Retinal pigment epithelial cell (primary cell): ENCODE measurements around the gene SEPTIN1.

Experiments used
- DNase-seq: peaks from one replicate; pipeline ENCODE4 v3.0.0-alpha.2; 2010; ENCODE audit warnings: low read depth
- H3K4me3 ChIP-seq: 2 replicates; pipeline ENCODE4 v1.5.1; 2011; ENCODE audit warnings: mild to moderate bottlenecking, low read length, control low read depth, moderate library complexity
- TF ChIP-seq, protein P1 (sequence below): conservative IDR thresholded peaks from 2 replicates; pipeline ENCODE4 v1.5.1; 2011; ENCODE audit warnings: low read depth, low read length, control low read depth, inconsistent platforms

Gene SEPTIN1, protein sequence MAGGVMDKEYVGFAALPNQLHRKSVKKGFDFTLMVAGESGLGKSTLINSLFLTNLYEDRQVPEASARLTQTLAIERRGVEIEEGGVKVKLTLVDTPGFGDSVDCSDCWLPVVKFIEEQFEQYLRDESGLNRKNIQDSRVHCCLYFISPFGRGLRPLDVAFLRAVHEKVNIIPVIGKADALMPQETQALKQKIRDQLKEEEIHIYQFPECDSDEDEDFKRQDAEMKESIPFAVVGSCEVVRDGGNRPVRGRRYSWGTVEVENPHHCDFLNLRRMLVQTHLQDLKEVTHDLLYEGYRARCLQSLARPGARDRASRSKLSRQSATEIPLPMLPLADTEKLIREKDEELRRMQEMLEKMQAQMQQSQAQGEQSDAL

DNA sequence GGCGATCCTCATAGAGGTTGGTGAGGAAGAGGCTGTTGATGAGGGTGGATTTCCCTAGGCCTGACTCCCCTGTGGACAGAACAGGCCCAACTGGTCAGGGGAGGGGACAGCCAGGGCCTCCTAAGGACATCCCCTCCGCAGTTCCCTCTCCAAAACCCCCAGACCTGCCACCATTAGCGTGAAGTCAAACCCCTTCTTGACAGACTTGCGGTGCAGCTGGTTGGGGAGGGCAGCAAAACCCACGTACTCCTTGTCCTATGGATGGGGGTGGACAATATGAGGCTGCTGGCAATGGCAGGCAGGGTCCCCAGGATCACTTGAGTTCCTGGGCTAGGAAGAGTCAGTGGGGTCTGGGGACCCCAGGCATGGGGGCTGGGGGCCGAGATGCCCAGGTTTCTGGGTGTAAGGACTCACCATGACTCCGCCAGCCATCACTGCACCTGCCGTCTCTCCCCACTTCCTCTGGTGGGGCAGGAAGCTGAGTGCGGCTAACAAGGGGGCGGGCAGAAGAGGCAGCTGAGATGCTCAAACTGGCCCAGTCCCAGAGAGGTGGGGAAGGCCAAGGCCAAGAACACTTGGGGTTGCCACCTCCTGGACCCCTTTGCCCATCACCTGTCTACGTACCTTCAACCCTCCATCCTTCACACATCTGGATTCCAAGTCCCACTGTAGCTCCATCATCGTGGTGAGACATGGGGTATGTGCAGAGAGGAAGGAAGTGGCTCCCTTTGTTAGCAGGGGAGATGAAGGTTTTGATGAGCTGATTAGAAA is at the start of gene SEPTIN1:
SEPTIN1 (minus strand) TSS at position 451 of the 771 bp plus-strand sequence; CDS start at position 432, 19 bp downstream.
- TF ChIP-seq, protein P1, sequence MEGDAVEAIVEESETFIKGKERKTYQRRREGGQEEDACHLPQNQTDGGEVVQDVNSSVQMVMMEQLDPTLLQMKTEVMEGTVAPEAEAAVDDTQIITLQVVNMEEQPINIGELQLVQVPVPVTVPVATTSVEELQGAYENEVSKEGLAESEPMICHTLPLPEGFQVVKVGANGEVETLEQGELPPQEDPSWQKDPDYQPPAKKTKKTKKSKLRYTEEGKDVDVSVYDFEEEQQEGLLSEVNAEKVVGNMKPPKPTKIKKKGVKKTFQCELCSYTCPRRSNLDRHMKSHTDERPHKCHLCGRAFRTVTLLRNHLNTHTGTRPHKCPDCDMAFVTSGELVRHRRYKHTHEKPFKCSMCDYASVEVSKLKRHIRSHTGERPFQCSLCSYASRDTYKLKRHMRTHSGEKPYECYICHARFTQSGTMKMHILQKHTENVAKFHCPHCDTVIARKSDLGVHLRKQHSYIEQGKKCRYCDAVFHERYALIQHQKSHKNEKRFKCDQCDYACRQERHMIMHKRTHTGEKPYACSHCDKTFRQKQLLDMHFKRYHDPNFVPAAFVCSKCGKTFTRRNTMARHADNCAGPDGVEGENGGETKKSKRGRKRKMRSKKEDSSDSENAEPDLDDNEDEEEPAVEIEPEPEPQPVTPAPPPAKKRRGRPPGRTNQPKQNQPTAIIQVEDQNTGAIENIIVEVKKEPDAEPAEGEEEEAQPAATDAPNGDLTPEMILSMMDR, result no peak
- DNase-seq, result no peak
- H3K4me3 ChIP-seq, result no peak within 1 kb of the TSS

DNA sequence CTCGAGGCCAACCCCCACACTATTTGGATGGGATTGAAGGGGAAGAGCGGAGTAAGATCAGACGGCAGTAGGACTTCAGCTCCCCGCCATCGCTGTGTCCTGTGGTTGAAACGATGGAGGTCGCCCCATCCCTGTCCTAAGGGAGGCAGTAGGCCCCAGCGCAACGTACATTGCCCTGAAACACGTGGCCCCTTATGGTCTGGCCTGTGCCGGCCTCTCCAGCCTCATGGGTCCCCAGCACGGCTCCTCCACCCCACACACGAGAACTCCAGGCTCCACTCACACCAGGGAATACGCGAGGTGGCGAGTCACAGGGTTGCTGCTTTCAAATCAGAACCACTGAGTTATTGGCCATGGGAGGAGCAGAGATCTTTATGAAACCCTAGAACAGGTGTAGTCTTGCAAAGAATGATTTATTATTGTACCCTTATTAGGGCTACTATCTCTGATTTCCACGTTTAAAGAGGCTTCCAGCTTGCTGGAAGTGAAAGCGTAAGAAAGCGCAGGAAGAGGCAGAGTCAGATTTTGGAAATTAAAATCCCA is 48.1 kb upstream of the SEPTIN1 start:
- H3K4me3 ChIP-seq, result no peak overlapping the region
- TF ChIP-seq, protein P1, result no peak
- no peak for DNase-seq

DNA sequence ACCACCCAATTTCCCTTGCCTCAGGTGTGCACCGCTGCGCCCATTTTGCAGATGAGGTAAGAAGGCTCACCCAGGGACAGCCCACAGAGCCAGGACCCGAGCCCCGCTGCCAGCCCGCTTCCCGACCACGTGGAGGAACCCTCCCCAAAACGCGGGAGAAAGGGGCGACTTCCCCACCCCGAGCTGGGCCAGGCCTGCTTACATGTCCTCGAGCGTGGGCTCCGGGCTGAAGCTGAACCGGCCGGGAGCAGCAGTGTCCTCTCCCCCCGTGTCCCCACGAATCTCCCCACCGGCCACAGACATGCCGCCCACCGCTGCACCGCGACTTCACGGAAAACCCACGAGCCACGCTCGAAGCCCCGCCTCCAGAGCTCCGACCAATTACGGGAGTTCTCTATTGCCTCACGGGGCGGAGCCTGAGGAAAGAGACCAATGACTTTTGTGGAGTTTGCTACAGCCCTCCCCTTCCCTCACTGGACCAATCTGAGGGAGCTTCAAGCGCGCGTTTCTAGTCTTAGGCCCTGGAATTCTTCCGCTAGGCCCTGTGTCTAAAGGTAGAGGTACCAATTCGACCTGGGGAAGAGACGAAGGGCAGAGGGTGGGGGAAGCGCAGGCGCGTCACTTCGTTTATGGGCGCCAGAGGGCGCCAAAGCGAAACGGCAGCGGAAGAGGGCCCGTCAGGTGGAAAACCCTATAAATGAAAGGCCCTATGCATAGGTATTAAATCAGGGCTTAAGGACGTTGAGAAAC is 47.5 kb upstream of the SEPTIN1 start, which contains the start of gene DCTPP1:
DCTPP1 (minus strand) TSS at position 353 of the 750 bp plus-strand sequence; CDS start at position 303, 50 bp downstream.
- DNase-seq, result peak; percentile 98
- TF ChIP-seq, protein P1, result peak; percentile 91
- H3K4me3 ChIP-seq, result peak within 1 kb of the TSS; percentile 68

DNA sequence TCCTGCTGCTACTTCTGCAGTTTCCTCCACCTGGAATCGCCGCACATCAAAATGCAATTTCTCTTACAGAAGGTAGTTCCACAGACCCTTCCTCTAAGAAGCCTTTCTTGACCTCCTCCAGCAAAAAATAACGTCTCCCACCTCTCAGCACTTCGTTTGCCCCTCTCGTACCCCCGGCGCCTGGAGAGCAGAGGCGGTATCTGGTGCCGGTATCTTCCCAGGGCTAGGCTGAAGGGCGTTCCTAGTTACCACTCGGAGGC is 47.0 kb upstream of the SEPTIN1 start:
- TF ChIP-seq, protein P1, result no peak
- H3K4me3 ChIP-seq, result peak overlapping the region; percentile 68
- DNase-seq, result no peak

DNA sequence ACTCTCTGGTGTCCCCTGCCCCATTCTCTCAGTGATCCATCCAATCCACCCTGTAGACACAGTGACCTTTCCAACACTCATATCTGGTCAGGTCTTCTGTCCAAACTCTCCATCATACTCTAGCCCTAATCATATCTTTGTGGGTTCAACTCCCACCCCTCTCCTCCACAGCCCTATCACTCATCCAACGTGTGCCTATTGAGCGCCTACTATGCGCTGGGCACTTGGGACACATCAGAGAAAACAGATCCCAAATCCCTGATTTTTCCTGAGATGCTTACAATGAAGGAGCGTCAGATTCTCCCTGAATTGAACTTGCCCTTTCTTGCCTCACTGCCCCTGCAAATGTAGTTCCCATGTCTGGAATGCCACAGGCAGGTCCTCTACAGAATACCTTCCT is 45.7 kb upstream of the SEPTIN1 start:
- no peak for DNase-seq
- TF ChIP-seq, protein P1, result no peak
- H3K4me3 ChIP-seq, result no peak overlapping the region

DNA sequence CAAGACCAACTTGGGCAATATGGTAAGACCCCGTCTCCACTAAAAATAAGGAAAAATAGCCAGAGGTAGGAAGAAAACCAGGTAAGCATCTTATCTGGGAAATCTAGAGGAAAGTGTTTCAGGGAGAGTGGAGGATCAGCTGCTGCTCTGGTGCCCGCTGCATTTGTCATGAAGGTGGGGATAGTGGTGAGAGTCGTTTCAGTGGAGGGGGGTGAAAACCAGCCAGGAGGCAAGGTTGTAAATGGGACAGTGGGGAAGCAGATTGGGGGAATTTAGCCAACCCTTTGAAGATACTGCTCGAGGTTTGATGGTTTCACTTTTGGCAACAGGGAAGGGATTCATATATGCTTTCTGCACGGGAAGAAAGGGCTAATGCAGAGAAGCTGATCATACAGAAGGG is 38.6 kb upstream of the SEPTIN1 start:
- TF ChIP-seq, protein P1, result no peak
- no peak for DNase-seq
- no peak overlapping the region for H3K4me3 ChIP-seq
